RWPE1 (cell line): ENCODE results near the gene SLC5A3.

Experiments
- CTCF ChIA-PET: fragments of 350-600 bp; sonication (Branson Sonifier 250); formaldehyde crosslinking; extraction: SDS; loops from one replicate; lab custom pipeline; 2021; lab: Yijun Ruan, JAX
- POLR2A ChIA-PET: fragments of 400-600 bp; formaldehyde crosslinking; extraction: SDS; loops from one replicate; lab custom pipeline; 2020; ENCODE audit warnings: antibody characterized with exemption; ENCODE audit not compliant: low non-redundant PET; lab: Yijun Ruan, JAX
- DNase-seq: peaks from one replicate; pipeline ENCODE4 v3.0.0; 2012; ENCODE audit warnings: low spot score
- H3K27ac ChIP-seq: fragments of 450-650 bp; 2 replicates; pipeline ENCODE4 v1.5.1; 2017
- TF ChIP-seq, protein P1 (sequence below): fragments of 450-650 bp; conservative IDR thresholded peaks from 2 replicates; pipeline ENCODE4 v1.5.1; 2017; ENCODE audit warnings: low read depth, mild to moderate bottlenecking

Gene SLC5A3

DNA sequence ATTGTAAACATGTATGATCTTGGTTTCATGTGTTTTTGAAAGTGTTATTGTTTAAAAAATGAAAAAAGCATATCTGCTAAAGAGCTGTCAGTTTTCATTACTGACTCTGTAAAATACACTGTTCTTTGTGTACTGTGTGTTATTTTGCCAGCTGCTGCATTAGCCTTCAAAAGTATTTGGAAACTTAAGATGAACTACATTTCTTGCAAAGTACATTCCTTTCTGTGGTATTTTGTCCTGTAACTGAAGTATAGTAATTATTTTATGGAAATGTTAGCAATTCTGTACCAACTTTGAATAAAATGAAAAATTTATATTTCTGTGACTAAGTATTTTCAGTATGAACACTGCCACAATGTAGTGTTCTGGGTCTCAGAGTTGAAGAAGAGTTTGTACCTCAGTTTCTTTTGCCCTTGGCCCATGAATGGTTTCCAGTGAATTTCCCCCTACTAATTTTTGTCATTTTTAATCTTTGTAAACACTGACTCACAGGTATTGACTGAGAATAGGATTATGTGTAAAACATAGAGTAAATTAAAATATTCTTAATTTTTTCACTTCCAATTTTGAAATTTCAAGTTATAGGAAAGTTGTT, 32.7 kb downstream of the SLC5A3 start:
- TF ChIP-seq, protein P1, sequence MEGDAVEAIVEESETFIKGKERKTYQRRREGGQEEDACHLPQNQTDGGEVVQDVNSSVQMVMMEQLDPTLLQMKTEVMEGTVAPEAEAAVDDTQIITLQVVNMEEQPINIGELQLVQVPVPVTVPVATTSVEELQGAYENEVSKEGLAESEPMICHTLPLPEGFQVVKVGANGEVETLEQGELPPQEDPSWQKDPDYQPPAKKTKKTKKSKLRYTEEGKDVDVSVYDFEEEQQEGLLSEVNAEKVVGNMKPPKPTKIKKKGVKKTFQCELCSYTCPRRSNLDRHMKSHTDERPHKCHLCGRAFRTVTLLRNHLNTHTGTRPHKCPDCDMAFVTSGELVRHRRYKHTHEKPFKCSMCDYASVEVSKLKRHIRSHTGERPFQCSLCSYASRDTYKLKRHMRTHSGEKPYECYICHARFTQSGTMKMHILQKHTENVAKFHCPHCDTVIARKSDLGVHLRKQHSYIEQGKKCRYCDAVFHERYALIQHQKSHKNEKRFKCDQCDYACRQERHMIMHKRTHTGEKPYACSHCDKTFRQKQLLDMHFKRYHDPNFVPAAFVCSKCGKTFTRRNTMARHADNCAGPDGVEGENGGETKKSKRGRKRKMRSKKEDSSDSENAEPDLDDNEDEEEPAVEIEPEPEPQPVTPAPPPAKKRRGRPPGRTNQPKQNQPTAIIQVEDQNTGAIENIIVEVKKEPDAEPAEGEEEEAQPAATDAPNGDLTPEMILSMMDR = no peak
- DNase-seq = no peak
- H3K27ac ChIP-seq = no peak overlapping the region
- CTCF ChIA-PET = no interaction called here
- POLR2A ChIA-PET = no interaction called here

GRCh38 chr21:34107606-34108005, 34.2 kb downstream of the SLC5A3 start:
- ChIA-PET POLR2A (no interaction called here), CTCF (no interaction called here)
- DNase-seq = no peak
- no peak overlapping the region for H3K27ac ChIP-seq
- TF ChIP-seq, protein P1 = no peak

DNA sequence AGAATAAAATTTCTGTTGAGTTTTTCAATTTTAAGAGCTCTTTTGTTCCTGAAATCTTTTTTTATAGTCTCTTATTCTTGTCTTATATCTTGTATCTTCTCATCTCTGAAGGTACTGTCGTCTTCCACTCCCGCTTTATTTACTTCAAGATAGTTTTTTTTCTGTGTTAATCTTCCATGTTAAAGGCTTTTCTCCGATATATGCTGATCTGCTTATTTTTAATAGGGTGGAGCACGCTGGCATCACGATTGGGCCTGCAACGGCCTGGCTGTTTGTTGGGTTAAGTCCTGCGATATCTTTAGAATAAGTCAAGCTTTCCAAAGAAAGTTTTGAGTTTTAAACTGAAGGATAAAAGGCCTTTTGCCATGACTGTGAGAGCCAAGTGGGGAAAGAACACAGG, 35.7 kb downstream of the SLC5A3 start:
- H3K27ac ChIP-seq = no peak overlapping the region
- CTCF ChIA-PET = interaction anchor here (0.7 to 1.1 kb wide), 2 partner anchors 185 to 365 kb away, joined by 3 read pairs; no protein-coding TSS in a partner anchor
- TF ChIP-seq, protein P1 = no peak
- POLR2A ChIA-PET = no interaction called here
- DNase-seq = no peak

DNA sequence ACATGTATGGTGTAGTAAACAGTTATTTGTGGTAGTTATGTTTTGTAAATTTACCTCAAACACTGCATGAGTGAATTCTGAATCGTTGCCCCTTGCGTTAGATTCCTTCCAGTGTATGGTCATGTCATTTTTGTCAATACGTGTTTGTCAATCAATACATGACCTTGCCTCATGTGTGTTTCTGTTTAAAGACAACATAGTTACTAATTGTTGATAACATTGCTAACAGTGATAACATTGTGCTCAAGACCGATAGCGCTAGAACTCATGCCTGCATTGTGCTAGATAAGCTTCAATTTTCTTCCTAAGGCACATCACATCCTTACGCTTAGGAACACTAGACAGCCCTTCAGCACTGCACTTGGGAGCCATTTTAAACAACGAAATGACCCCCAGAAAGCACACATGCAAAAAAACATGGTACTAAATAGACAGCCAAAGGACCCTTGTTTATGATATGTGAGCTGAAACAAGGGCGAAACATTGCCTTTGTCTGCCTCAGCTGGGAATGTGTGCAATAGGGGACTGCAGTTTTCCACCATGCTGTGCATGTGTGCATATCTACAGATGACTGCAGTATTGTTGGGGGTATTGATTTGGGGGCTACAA, 37.3 kb downstream of the SLC5A3 start:
- ChIA-PET CTCF (interaction anchor here (0.5 to 1.3 kb wide), 3 partner anchors 16 to 187 kb away, joined by 3 to 5 read pairs (median 4); no protein-coding TSS in a partner anchor), POLR2A (no interaction called here)
- TF ChIP-seq, protein P1 = no peak
- H3K27ac ChIP-seq = no peak overlapping the region
- no peak for DNase-seq

- no peak overlapping the region for H3K27ac ChIP-seq
- POLR2A ChIA-PET = no interaction called here
- CTCF ChIA-PET = no interaction called here
- TF ChIP-seq, protein P1 = no peak
- no peak for DNase-seq
Observed at GRCh38 chr21:34112316-34113033, 39.1 kb downstream of the SLC5A3 start.

DNA sequence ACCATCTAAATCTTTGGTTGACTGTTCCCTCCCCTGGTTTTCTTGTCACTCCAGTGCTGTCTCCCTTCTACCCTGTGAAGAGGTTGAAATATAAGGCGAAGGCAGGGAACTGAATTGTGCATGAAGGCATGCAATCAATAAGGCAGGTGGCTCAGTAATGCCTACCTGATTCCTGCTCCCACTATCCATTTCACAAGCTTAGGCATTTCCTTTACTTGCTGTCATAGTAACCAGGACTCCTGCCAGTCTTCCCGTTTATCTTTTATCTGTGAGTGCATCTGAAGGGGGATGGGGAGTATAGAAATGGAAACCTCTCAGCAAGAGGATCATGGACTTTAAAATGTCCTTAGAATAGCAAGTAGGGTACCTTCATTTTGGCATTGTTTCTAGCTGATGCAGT, 40.5 kb downstream of the SLC5A3 start:
- no peak overlapping the region for H3K27ac ChIP-seq
- POLR2A ChIA-PET = no interaction called here
- TF ChIP-seq, protein P1 = no peak
- CTCF ChIA-PET = interaction anchor here (0.6 kb wide), 2 partner anchors 766 to 1595 kb away, joined by 3 read pairs; no protein-coding TSS in a partner anchor
- no peak for DNase-seq
